ENCODE results near the gene TTL. TPM values are rescaled to one million over a fixed set of nuclear protein-coding genes. Genes with fewer than 3 reads are reported as not detected.

TTL gene
- total and polyA plus RNA-seq, 2 experiments from 2014 or later = 26.3 to 29.7 TPM

- no peaks in the 10 kb centered on the region for H3K36me3 ChIP-seq
- TF ChIP-seq, protein P1, sequence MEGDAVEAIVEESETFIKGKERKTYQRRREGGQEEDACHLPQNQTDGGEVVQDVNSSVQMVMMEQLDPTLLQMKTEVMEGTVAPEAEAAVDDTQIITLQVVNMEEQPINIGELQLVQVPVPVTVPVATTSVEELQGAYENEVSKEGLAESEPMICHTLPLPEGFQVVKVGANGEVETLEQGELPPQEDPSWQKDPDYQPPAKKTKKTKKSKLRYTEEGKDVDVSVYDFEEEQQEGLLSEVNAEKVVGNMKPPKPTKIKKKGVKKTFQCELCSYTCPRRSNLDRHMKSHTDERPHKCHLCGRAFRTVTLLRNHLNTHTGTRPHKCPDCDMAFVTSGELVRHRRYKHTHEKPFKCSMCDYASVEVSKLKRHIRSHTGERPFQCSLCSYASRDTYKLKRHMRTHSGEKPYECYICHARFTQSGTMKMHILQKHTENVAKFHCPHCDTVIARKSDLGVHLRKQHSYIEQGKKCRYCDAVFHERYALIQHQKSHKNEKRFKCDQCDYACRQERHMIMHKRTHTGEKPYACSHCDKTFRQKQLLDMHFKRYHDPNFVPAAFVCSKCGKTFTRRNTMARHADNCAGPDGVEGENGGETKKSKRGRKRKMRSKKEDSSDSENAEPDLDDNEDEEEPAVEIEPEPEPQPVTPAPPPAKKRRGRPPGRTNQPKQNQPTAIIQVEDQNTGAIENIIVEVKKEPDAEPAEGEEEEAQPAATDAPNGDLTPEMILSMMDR (IDR thresholded peaks at IDR 0.05; ENCODE audit: low read depth, low read length) = no peak
- no peaks in the 10 kb centered on the region for H3K4me1 ChIP-seq (ENCODE audit: low read depth)
- no peaks in the 10 kb centered on the region for H3K27me3 ChIP-seq
- DNase-seq (ENCODE audit: low read depth in 1 of 2, low spot score in 1 of 2) = no peak
- H3K4me3 ChIP-seq = peak overlapping the region; percentile 96
- no peak overlapping the region for H3K27ac ChIP-seq
- no peaks in the 10 kb centered on the region for H3K9me3 ChIP-seq (ENCODE audit: low read depth)
These were observed 1.4 kb upstream of the TTL start for GRCh38 chr2:112480530-112481049.

GRCh38 chr2:112481050-112481527 is 867 bp upstream of the TTL start:
- Histone ChIP-seq H3K27me3 (no peaks in the 10 kb centered on the region), H3K4me3 (peak overlapping the region; percentile 96), H3K9me3 (ENCODE audit: low read depth) (no peaks in the 10 kb centered on the region), H3K4me1 (ENCODE audit: low read depth) (no peaks in the 10 kb centered on the region), H3K36me3 (no peaks in the 10 kb centered on the region), H3K27ac (peak overlapping the region; percentile 78)
- peak; percentile 83 to 86 for DNase-seq (ENCODE audit: low read depth in 1 of 2, low spot score in 1 of 2)
- TF ChIP-seq, protein P1 (IDR thresholded peaks at IDR 0.05; ENCODE audit: low read depth, low read length) = peak; percentile 86

GRCh38 chr2:112482309-112483041 is 519 bp downstream of the TTL start:
- no peaks in the 10 kb centered on the region for H3K9me3 ChIP-seq (ENCODE audit: low read depth)
- H3K36me3 ChIP-seq = no peaks in the 10 kb centered on the region
- H3K27me3 ChIP-seq = no peaks in the 10 kb centered on the region
- DNase-seq (ENCODE audit: low read depth in 1 of 2, low spot score in 1 of 2) = peak; percentile 57 to 67
- H3K27ac ChIP-seq = peak overlapping the region; percentile 91
- peak overlapping the region; percentile 100 for H3K4me3 ChIP-seq
- H3K4me1 ChIP-seq (ENCODE audit: low read depth) = no peaks in the 10 kb centered on the region
- TF ChIP-seq, protein P1 (IDR thresholded peaks at IDR 0.05; ENCODE audit: low read depth, low read length) = no peak

- Histone ChIP-seq H3K27ac (no peak overlapping the region), H3K4me3 (peak overlapping the region; percentile 100), H3K27me3 (no peaks in the 10 kb centered on the region), H3K36me3 (no peaks in the 10 kb centered on the region), H3K4me1 (ENCODE audit: low read depth) (no peaks in the 10 kb centered on the region), H3K9me3 (ENCODE audit: low read depth) (no peaks in the 10 kb centered on the region)
- peak; percentile 20 to 53 for DNase-seq (ENCODE audit: low read depth in 1 of 2, low spot score in 1 of 2)
- TF ChIP-seq, protein P1 (IDR thresholded peaks at IDR 0.05; ENCODE audit: low read depth, low read length) = no peak
These were observed 1.1 kb downstream of the TTL start for GRCh38 chr2:112483042-112483473.

DNA sequence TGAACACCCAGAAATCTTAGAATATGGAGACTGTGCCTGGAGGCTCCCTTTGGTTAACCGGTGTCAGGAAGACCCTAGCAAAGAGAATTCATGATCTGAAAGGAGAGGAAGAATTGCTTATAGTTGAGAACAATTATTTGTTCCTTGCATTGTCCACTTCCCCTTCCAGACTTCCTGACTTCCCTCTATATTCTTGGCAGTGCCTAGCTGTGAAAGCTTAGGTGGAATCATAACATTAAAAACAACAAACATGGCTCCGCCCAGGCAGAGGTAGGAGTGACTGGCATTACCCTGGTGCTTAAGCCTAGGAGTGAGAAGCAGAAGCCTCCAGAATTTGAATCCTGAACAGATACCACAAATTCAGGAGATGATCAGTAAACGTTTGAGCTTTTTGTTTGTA is 1.9 kb downstream of the TTL start:
- Histone ChIP-seq H3K4me3 (no peak overlapping the region), H3K27ac (no peak overlapping the region), H3K4me1 (ENCODE audit: low read depth) (no peaks in the 10 kb centered on the region), H3K27me3 (no peaks in the 10 kb centered on the region), H3K36me3 (no peaks in the 10 kb centered on the region), H3K9me3 (ENCODE audit: low read depth) (no peaks in the 10 kb centered on the region)
- DNase-seq (ENCODE audit: low read depth in 1 of 2, low spot score in 1 of 2) = no peak
- TF ChIP-seq, protein P1 (IDR thresholded peaks at IDR 0.05; ENCODE audit: low read depth, low read length) = no peak

Data from cardiac muscle cell (in vitro differentiated cells and primary cell).